Adipocyte (in vitro differentiated cells): ENCODE data around the gene NOSIP.
A peak's percentile ranks its signal among the peaks of the same experiment; 100 is the strongest.

Experiments used
- DNase-seq: peaks from one replicate; pipeline ENCODE4 v3.0.0-alpha.2; 2015; ENCODE audit warnings: low read depth
- H3K27me3 ChIP-seq: replicated peaks from 2 replicates; pipeline ENCODE4 v1.7.0; 2013; ENCODE audit warnings: mild to moderate bottlenecking, low read length, moderate library complexity; ENCODE audit not compliant: control insufficient read depth, insufficient read depth
- H3K36me3 ChIP-seq: 2 replicates; pipeline ENCODE4 v1.7.0; 2013; ENCODE audit warnings: low read length, mild to moderate bottlenecking, moderate library complexity; ENCODE audit not compliant: control insufficient read depth, insufficient read depth, severe bottlenecking
- H3K4me1 ChIP-seq: 2 replicates; pipeline ENCODE4 v1.7.0; 2013; ENCODE audit warnings: mild to moderate bottlenecking, low read length, moderate library complexity; ENCODE audit not compliant: control insufficient read depth, insufficient read depth
- H3K4me3 ChIP-seq: 2 replicates; pipeline ENCODE4 v1.7.0; 2013; ENCODE audit warnings: mild to moderate bottlenecking, low read length, moderate library complexity
- H3K9ac ChIP-seq: 2 replicates; pipeline ENCODE4 v1.7.0; 2013; ENCODE audit warnings: mild to moderate bottlenecking, low read length, moderate library complexity
- H3K9me3 ChIP-seq: 2 replicates; pipeline ENCODE4 v1.7.0; 2013; ENCODE audit warnings: mild to moderate bottlenecking, low read length, moderate library complexity; ENCODE audit not compliant: control insufficient read depth

NOSIP gene

DNA sequence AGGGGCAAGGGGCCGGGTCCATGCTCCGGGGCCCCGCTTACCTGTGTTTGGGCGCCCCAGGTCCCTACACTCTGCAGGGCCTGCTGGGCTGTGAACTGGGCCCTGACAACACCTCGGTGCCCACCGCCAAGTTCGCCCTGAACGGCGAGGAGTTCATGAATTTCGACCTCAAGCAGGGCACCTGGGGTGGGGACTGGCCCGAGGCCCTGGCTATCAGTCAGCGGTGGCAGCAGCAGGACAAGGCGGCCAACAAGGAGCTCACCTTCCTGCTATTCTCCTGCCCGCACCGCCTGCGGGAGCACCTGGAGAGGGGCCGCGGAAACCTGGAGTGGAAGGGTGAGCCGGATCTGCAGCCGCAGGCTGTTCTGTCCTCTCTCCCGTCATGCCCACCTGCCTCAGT is 66.2 kb downstream of the NOSIP start:
- peaks cover 2% of the 10 kb centered on the region for H3K36me3 ChIP-seq
- peaks cover 36% of the 10 kb centered on the region for H3K4me1 ChIP-seq
- no peaks in the 10 kb centered on the region for H3K27me3 ChIP-seq
- H3K4me3 ChIP-seq, result peak overlapping the region; percentile 82
- peak overlapping the region; percentile 86 for H3K9ac ChIP-seq
- no peak for DNase-seq
- H3K9me3 ChIP-seq, result no peaks in the 10 kb centered on the region

DNA sequence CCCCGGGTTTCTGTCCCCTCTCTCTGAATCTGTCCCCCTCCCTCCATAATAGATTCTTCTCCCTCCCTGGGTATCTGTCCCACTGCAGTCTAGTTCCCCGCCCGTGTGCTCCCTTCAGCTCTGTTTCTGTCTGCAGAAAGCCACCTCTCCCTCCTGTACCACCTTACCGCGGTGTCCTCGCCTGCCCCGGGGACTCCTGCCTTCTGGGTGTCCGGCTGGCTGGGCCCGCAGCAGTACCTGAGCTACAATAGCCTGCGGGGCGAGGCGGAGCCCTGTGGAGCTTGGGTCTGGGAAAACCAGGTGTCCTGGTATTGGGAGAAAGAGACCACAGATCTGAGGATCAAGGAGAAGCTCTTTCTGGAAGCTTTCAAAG is 66.6 kb downstream of the NOSIP start:
- no peak for DNase-seq

DNA sequence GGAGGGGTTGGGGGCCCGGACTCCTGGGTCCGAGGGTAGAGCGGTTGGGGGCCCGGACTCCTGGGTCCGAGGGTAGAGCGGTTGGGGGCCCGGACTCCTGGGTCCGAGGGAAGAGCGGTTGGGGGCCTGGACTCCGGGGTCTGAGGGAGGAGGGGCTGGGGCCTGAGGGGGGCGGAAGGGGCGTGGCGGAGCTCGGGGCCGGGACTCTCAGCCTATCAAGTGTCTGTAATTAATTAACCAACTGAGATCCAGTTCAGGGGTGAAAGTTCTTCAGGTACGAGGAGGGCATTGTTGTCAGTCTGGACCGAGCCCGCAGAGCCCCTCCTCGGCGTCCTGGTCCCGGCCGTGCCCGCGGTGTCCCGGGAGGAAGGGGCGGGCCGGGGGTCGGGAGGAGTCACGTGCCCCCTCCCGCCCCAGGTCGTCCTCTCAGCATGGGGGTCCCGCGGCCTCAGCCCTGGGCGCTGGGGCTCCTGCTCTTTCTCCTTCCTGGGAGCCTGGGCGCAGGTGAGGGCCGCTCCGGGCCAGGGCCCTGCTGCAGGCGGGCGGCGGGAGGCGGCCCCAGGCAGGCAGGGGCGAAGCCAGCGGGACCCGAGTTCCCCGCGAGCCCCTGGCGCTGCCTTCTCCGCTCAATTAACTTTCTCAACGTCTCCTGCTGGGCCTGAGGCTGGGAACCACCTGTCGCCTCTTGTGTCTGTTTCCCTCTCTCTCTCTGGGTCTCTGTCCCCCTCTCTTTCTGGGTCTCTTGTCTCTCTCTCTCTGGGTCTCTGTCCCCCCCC is 67.2 kb downstream of the NOSIP start:
- peak; percentile 63 for DNase-seq

More for the DNA sequence above, 66.6 kb downstream of the NOSIP start:
- Histone ChIP-seq H3K4me3 (peak overlapping the region; percentile 82), H3K27me3 (no peaks in the 10 kb centered on the region), H3K9me3 (no peaks in the 10 kb centered on the region), H3K9ac (peak overlapping the region; percentile 86), H3K36me3 (peaks cover 2% of the 10 kb centered on the region), H3K4me1 (peaks cover 36% of the 10 kb centered on the region)

GRCh38 chr19:49507803-49508494 is 72.4 kb downstream of the NOSIP start:
- no peak overlapping the region for H3K9ac ChIP-seq
- no peaks in the 10 kb centered on the region for H3K27me3 ChIP-seq
- no peaks in the 10 kb centered on the region for H3K9me3 ChIP-seq
- no peak overlapping the region for H3K4me3 ChIP-seq
- DNase-seq, result no peak
- no peaks in the 10 kb centered on the region for H3K36me3 ChIP-seq
- peaks cover 27% of the 10 kb centered on the region for H3K4me1 ChIP-seq

More for the DNA sequence above, 67.2 kb downstream of the NOSIP start:
- H3K36me3 ChIP-seq, result peaks cover under 1% of the 10 kb centered on the region
- no peaks in the 10 kb centered on the region for H3K9me3 ChIP-seq
- peaks cover 36% of the 10 kb centered on the region for H3K4me1 ChIP-seq
- peak overlapping the region; percentile 82 for H3K4me3 ChIP-seq
- peak overlapping the region; percentile 91 for H3K9ac ChIP-seq
- H3K27me3 ChIP-seq, result no peaks in the 10 kb centered on the region

DNA sequence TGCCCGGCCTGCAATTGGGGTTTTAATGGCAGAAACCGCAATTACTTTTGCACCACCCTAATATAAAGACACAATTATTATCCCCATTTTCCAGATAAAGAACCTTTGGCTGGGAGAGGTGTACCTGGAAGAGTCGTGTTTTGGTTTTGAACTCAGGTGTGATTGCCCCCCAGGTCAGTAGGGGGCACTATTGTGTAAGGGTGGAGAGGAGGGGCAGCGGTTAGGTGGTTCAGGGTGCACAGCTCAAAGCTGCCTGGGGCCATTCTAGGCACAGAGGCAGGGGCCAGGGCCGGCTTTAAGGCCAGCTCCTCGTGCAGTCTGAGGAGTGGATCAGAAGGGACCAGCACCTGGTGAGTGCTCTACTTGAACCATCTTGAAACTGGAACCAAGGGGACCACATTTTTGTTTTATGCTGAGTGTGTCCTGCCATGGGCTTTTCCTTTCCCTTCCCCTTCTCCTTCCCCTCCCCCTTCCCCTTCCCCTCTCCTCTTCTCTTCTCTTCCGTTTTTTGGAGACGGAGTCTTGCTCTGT is 73.7 kb downstream of the NOSIP start:
- Histone ChIP-seq H3K27me3 (no peaks in the 10 kb centered on the region), H3K4me3 (no peak overlapping the region), H3K36me3 (no peaks in the 10 kb centered on the region), H3K9ac (no peak overlapping the region), H3K4me1 (peaks cover 25% of the 10 kb centered on the region), H3K9me3 (no peaks in the 10 kb centered on the region)
- peak; percentile 47 for DNase-seq
